Duodenal mucosa (tissue), 2 donors: ENCODE data around the gene SLC23A3.

Source experiments
- H3K27ac ChIP-seq: one replicate; pipeline ENCODE4 v1.7.0; 2013; ENCODE audit warnings: low read depth, low read length
- H3K27me3 ChIP-seq, 2 donors: one replicate each; pipeline ENCODE4 v1.7.0; 2013; ENCODE audit warnings: low read length in 2 of 2, control low read depth in 1 of 2; ENCODE audit not compliant: insufficient read depth in 2 of 2, control insufficient read depth in 1 of 2
- H3K36me3 ChIP-seq, 2 donors: one replicate each; pipeline ENCODE4 v1.7.0; 2013; ENCODE audit warnings: low read length in 2 of 2, control low read depth in 1 of 2; ENCODE audit not compliant: insufficient read depth in 2 of 2, control insufficient read depth in 1 of 2
- H3K4me1 ChIP-seq, 2 donors: one replicate each; pipeline ENCODE4 v1.7.0; 2013; ENCODE audit warnings: low read length in 2 of 2, control low read depth in 1 of 2; ENCODE audit not compliant: insufficient read depth in 2 of 2, control insufficient read depth in 1 of 2
- H3K4me3 ChIP-seq, 2 donors: one replicate each; pipeline ENCODE4 v1.7.0; 2013; ENCODE audit warnings: low read length in 2 of 2, low read depth in 1 of 2
- H3K9ac ChIP-seq, 2 donors: one replicate each; pipeline ENCODE4 v1.7.0; 2013; ENCODE audit warnings: low read length in 2 of 2, low read depth in 1 of 2
- H3K9me3 ChIP-seq, 2 donors: one replicate each; pipeline ENCODE4 v1.7.0; 2013; ENCODE audit warnings: low read length in 2 of 2, control low read depth in 1 of 2; ENCODE audit not compliant: control insufficient read depth in 1 of 2

SLC23A3 gene

DNA sequence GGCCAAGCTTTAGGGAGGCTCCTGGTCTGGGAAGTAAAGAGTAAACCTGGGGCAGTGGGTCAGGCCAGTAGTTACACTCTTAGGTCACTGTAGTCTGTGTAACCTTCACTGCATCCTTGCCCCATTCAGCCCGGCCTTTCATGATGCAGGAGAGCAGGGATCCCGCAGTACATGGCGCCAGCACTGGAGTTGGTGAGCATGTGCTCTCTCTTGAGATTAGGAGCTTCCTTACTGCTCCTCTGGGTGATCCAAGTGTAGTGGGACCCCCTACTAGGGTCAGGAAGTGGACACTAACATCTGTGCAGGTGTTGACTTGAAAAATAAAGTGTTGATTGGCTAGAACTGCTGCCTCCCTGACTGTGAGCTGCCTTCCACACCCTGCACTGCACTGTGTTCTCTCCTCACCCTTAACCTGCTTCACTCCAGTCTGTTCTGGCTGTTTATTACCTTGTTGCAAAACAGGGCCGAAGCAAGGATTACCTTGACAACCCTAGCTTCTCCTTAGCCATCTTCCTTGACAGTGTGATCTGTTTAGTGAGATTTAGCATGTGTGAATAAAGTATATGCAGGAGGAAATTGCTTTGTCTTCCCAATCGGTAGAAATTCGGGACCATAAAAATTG lies 13.4 kb upstream of the SLC23A3 start:
- H3K4me3 ChIP-seq = no peak overlapping the region
- H3K36me3 ChIP-seq = peaks cover 43 to 51% of the 10 kb centered on the region in 2 donors
- no peaks in the 10 kb centered on the region for H3K9me3 ChIP-seq
- no peak overlapping the region for H3K9ac ChIP-seq
- peaks cover 11 to 13% of the 10 kb centered on the region in 2 donors for H3K4me1 ChIP-seq
- H3K27ac ChIP-seq = no peak overlapping the region
- H3K27me3 ChIP-seq = no peaks in the 10 kb centered on the region

DNA sequence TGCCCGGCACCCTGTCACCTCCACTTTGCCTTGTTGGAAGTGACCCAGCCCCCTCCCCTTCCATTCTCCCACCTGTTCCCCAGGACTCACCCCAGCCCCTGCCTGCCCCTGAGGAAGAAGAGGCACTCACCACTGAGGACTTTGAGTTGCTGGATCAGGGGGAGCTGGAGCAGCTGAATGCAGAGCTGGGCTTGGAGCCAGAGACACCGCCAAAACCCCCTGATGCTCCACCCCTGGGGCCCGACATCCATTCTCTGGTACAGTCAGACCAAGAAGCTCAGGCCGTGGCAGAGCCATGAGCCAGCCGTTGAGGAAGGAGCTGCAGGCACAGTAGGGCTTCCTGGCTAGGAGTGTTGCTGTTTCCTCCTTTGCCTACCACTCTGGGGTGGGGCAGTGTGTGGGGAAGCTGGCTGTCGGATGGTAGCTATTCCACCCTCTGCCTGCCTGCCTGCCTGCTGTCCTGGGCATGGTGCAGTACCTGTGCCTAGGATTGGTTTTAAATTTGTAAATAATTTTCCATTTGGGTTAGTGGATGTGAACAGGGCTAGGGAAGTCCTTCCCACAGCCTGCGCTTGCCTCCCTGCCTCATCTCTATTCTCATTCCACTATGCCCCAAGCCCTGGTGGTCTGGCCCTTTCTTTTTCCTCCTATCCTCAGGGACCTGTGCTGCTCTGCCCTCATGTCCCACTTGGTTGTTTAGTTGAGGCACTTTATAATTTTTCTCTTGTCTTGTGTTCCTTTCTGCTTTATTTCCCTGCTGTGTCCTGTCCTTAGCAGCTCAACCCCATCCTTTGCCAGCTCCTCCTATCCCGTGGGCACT lies 12.7 kb upstream of the SLC23A3 start:
- H3K36me3 ChIP-seq = peaks cover 43 to 51% of the 10 kb centered on the region in 2 donors
- H3K9ac ChIP-seq = no peak overlapping the region

DNA sequence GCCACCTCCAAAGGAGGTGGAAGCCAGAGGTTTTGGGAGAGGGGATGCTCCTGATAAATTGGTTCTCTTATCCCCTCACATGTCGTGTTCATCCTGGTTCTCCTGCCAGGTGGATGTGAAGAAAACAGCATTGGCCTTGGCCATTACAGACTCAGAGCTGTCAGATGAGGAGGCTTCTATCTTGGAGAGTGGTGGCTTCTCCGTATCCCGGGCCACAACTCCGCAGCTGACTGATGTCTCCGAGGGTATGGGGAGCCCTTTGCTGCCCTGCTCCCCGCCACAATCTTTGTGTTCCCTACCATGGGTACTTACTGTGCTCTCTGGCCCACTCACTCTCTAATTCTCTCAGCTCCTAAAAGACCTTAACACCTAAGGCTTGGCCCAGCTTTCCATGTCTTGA lies 11.7 kb upstream of the SLC23A3 start:
- Histone ChIP-seq H3K27me3 (no peaks in the 10 kb centered on the region), H3K4me1 (peaks cover 13 to 18% of the 10 kb centered on the region in 2 donors), H3K27ac (no peak overlapping the region), H3K4me3 (no peak overlapping the region), H3K9me3 (no peaks in the 10 kb centered on the region), H3K36me3 (peaks cover 43 to 51% of the 10 kb centered on the region in 2 donors), H3K9ac (no peak overlapping the region)

More for the DNA sequence above, 12.7 kb upstream of the SLC23A3 start:
- Histone ChIP-seq H3K27me3 (no peaks in the 10 kb centered on the region), H3K9me3 (no peaks in the 10 kb centered on the region), H3K4me1 (peaks cover 13% of the 10 kb centered on the region in 2 donors), H3K27ac (no peak overlapping the region), H3K4me3 (no peak overlapping the region)

DNA sequence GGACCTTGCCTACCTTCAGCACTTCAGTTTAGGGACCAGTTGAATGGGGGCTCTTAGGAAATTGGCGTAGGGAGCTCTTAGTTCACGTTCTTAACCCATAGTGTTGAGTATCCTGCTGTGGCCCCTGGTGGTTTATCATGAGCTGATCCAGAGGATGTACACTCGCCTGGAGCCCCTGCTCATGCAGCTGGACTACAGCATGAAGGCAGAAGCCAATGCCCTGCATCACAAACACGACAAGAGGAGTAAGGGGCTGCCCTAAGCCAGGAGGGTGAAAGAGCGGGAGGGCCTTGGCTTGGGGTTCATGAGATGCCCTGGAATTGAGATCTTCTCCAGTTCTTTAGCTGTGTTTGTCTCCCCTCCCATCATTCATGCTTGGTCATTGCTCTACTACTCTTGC lies 11.1 kb upstream of the SLC23A3 start:
- Histone ChIP-seq H3K4me3 (no peak overlapping the region), H3K9ac (no peak overlapping the region), H3K4me1 (peaks cover 13 to 19% of the 10 kb centered on the region in 2 donors), H3K9me3 (no peaks in the 10 kb centered on the region), H3K27ac (no peak overlapping the region), H3K27me3 (no peaks in the 10 kb centered on the region), H3K36me3 (peaks cover 43 to 51% of the 10 kb centered on the region in 2 donors)

DNA sequence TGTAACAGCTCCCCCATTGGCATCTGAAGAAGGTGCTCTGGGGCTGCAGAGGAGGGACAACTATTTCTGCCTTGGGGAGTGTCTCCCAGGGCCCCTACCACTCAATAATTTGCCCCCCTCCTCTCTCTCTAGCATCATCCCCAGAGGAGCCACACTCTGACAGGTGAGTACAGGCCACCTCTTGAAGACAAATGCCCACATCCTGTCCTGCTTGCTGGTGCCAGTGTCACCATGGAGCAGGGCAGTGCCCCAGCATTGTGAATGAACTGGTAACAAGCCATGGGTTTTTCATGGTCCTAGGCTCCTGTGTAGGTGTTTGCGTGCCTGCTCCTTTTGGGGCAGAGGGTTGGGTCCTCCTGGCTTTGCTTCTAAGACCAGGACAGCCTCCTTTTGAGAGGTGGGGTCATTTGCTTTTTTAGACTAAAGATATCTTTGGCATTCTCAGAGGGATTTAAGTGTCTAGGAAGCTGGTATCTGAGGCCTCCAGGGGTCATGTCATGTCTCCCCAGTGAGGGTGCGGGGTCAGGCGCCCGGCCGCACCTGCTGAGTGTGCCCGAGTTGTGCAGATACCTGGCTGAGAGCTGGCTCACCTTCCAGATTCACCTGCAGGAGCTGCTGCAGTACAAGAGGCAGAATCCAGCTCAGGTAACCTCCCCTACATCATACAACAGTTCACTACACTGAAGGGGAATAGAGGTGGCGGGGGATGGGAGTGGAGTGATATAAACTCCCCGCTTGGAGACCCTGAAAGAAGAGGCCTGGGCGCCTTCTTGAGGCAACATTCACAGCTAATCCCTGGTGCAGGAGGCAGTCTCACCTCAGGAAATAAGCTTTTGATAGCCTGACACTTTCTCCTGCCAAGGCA lies 10.0 kb upstream of the SLC23A3 start:
- Histone ChIP-seq H3K4me3 (peak overlapping the region; percentile 79 to 85), H3K9me3 (no peaks in the 10 kb centered on the region), H3K36me3 (peaks cover 42 to 54% of the 10 kb centered on the region in 2 donors), H3K4me1 (peaks cover 20 to 26% of the 10 kb centered on the region in 2 donors), H3K9ac (peak overlapping the region in 1 of 2 donors; percentile 95), H3K27ac (no peak overlapping the region), H3K27me3 (no peaks in the 10 kb centered on the region)

DNA sequence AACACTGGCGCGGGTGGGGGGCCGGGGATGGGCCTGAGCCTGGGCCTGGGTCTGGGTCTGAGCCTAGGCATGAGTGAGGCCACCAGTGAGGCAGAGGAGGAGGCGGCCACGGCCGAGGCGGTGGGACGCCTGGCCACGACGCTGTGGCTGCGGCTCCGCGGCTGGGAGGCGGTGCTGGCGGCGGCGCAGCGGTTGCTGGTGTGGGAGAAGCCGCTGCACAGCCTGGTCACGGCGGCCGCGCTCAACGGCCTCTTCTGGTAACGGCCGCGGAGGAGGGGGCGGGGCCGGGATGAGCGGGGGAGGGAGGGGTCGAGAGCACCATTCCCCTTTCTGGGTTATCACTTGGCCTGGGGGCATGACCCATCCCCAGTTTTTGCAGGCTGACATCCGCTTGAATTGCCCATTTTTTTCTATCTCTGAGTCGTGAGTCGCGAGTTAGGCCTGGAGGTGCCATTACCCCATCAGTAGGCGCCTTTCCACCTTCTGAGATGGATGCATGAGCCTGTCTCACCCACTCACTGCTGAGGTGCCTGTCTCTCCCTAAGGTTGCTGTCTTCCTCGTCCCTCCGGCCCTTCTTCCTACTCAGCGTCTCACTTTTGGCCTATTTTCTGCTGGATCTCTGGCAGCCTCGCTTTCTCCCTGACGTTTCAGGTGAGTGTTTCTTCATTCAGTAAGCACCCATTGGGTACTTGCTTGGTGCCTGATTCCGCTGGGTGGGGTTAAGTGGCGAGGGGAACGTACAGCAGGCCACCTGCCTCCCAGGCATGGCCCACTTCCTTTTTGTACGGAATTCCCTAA lies 8.7 kb upstream of the SLC23A3 start:
- H3K9ac ChIP-seq = peak overlapping the region; percentile 34 to 95
- peak overlapping the region; percentile 65 for H3K27ac ChIP-seq
- no peaks in the 10 kb centered on the region for H3K27me3 ChIP-seq
- peaks cover 45 to 56% of the 10 kb centered on the region in 2 donors for H3K36me3 ChIP-seq
- H3K4me1 ChIP-seq = peaks cover 24 to 26% of the 10 kb centered on the region in 2 donors
- no peaks in the 10 kb centered on the region for H3K9me3 ChIP-seq
- H3K4me3 ChIP-seq = peak overlapping the region; percentile 79 to 85

DNA sequence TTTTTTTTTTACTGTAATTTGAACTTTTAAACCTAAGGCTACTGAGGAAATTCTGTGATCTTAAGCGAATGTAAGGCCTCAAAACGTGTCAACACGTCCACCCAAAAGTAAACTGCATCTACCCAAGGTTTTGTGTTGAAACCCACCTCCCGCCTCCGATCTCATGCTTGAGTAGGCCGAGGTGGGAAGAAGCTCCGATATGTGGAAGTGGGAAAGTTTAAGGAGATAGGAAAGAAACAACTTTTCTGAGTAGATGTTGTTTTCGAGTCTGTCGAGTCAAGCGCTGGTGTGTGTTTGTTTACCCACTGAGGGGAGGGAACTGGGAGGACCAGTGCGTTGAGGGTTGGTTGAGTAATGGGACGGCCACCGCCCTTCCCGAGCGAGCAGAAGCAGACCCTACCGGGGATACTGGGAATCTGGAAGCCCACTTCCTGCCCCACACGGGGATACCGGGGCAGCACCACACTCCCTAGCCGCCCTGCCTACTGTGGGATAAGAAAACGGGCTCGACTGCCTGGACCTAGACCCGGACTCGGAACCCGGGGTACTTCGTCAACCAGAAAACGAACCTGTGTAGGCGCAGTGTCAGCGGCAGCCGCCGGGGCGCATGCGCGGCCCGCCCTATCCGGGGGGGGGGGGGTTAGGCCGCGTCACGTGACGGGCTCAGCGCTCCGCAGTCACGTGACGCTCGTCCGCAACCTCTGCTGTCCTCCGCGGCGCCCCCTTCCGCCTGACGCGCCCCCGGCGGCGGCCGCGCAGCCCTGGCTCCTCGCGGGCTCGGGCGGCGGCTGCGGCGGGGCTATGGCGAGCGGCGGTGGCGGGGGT lies 7.9 kb upstream of the SLC23A3 start, which contains the start of gene RETREG2:
Gene RETREG2, plus strand, starts transcription at position 724 of the 825 bp plus-strand sequence. Its CDS starts 78 bp downstream, at position 802.
- peaks cover 43 to 56% of the 10 kb centered on the region in 2 donors for H3K36me3 ChIP-seq
- peak within 1 kb of the TSS; percentile 88 to 95 for H3K4me3 ChIP-seq
- peak within 1 kb of the TSS; percentile 95 to 98 for H3K9ac ChIP-seq
- peaks cover 26 to 29% of the 10 kb centered on the region in 2 donors for H3K4me1 ChIP-seq
- no peaks in the 10 kb centered on the region for H3K9me3 ChIP-seq
- no peaks in the 10 kb centered on the region for H3K27me3 ChIP-seq
- peak within 1 kb of the TSS; percentile 100 for H3K27ac ChIP-seq

DNA sequence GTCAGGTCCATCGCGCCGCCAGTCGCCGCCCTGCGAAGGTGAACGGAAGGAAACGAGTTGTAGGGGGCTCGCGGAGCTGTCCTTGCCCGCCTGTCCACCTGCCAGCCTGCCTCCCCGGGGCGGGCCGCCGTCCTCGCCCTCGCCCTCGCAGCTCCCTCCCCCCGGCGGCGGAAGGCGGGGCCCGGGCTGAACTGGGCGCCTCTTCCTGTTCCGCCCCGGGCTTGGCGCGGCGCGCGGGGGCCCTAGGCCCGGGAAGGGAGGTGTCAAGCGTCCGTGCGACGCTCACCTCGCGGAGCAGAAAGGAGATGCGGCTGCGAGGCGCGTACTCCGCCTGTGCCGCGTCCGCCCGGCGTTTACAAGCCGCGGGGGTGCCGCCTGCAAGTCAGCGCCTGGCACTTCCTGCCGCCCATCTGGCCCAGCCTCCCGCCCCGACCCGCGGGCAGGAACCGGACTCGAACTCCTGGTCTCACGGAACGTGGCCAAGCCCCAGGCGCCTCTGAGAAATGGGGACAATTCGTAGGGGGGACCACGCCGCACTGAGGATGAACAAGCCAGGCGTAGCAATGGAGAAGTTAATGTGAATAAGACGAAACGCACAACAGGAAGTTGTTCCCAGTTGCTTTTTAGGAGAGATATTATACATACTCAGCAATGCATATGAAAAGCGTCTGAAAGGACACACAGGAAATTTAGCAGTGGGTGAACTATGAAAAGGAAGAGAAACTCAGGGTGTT lies 7.2 kb upstream of the SLC23A3 start, which contains the start of gene CNPPD1:
Gene CNPPD1, minus strand, starts transcription at position 108 of the 734 bp plus-strand sequence. Its CDS starts 97 bp downstream, at position 11.
- H3K9me3 ChIP-seq = no peaks in the 10 kb centered on the region
- H3K9ac ChIP-seq = peak within 1 kb of the TSS; percentile 95 to 98
- H3K4me3 ChIP-seq = peak within 1 kb of the TSS; percentile 95
- peaks cover 39 to 56% of the 10 kb centered on the region in 2 donors for H3K36me3 ChIP-seq
- no peaks in the 10 kb centered on the region for H3K27me3 ChIP-seq
- peaks cover 26 to 29% of the 10 kb centered on the region in 2 donors for H3K4me1 ChIP-seq
- peak within 1 kb of the TSS; percentile 100 for H3K27ac ChIP-seq
